Left ventricle myocardium inferior (tissue), 1 donor: Measurements from ENCODE around the gene NSMCE1. TPM values are rescaled to one million over a fixed set of nuclear protein-coding genes. Genes with fewer than 3 reads are reported as not detected.

Source experiments
- DNase-seq: peaks from one replicate; pipeline ENCODE4 v3.0.0-alpha.2; 2020
- H3K27ac ChIP-seq: fragments of 200-600 bp; replicated peaks from 2 replicates; pipeline ENCODE4 v1.8.0; 2021
- H3K27me3 ChIP-seq: fragments of 200-600 bp; 2 replicates; pipeline ENCODE4 v1.8.0; 2021; ENCODE audit warnings: low read depth
- H3K36me3 ChIP-seq: fragments of 200-600 bp; 2 replicates; pipeline ENCODE4 v1.8.0; 2021
- H3K4me1 ChIP-seq: fragments of 200-600 bp; 2 replicates; pipeline ENCODE4 v1.8.0; 2021
- H3K4me3 ChIP-seq: fragments of 200-600 bp; 2 replicates; pipeline ENCODE4 v1.8.0; 2021; ENCODE audit warnings: mild to moderate bottlenecking, moderate library complexity
- H3K9me3 ChIP-seq: fragments of 200-600 bp; replicated peaks from 2 replicates; pipeline ENCODE4 v1.8.0; 2021
- CTCF ChIP-seq: fragments of 200-600 bp; IDR thresholded peaks from 2 replicates; pipeline ENCODE4 v1.8.0; 2021; ENCODE audit warnings: antibody characterized with exemption, mild to moderate bottlenecking, borderline replicate concordance
- intact Hi-C: fragments of 100-400 bp; cut with micrococcal nuclease; formaldehyde crosslinking; loops from one replicate; pipeline ENCODE4 v1.11.0; 2022
- total RNA-seq: library from RNA; stranded (reverse); fragmentation: NEBNext Ultra II Directional; extraction: Animal tissue kit (Norgen Biotek cat#: 25700); gene quantifications from one replicate; pipeline ENCODE4 v1.2.1, GENCODE V29; 2021
- donor health status: DM: no; HTN: yes; CAD: no; lungs with severe emphysema.

Gene NSMCE1
- total RNA-seq, 1 donor from 2014 or later: 38.6 TPM

- peaks cover 75% of the 10 kb centered on the region for H3K27me3 ChIP-seq
- H3K36me3 ChIP-seq: no peaks in the 10 kb centered on the region
- H3K9me3 ChIP-seq: no peaks in the 10 kb centered on the region
- H3K4me1 ChIP-seq: peaks cover 72% of the 10 kb centered on the region
- no peak for TF ChIP-seq CTCF
- peak overlapping the region; percentile 97 for H3K27ac ChIP-seq
- intact Hi-C loops: no loop called here
- H3K4me3 ChIP-seq: peak overlapping the region; percentile 88
- DNase-seq: peak; percentile 27
Observed at GRCh38 chr16:27315333-27316037, 46.9 kb upstream of the NSMCE1 start.

DNA sequence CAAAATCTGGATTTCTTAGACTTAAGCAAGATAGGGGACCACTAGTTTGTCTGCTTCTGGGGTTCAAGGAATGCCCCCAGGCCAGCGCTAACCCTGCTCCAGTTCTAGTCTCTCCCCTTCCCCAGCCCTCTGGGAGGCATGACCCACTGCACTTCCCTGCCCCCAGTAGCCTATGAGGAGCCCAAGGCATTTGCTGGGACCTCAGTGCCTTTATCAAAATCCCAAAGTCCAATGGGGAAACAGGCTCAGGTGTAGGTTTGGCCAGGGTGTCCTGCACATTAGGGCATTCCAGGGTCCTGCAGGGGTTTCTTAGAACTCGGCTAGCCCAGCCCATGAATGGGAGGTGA lies 46.4 kb upstream of the NSMCE1 start:
- no peaks in the 10 kb centered on the region for H3K9me3 ChIP-seq
- peak overlapping the region; percentile 88 for H3K4me3 ChIP-seq
- peak overlapping the region; percentile 97 for H3K27ac ChIP-seq
- TF ChIP-seq CTCF: no peak
- no peak for DNase-seq
- intact Hi-C loops: no loop called here
- no peaks in the 10 kb centered on the region for H3K36me3 ChIP-seq
- peaks cover 69% of the 10 kb centered on the region for H3K4me1 ChIP-seq
- H3K27me3 ChIP-seq: peaks cover 74% of the 10 kb centered on the region

- Histone ChIP-seq H3K4me1 (peaks cover 63% of the 10 kb centered on the region), H3K36me3 (no peaks in the 10 kb centered on the region), H3K27me3 (peaks cover 67% of the 10 kb centered on the region), H3K4me3 (peak overlapping the region; percentile 88), H3K27ac (peak overlapping the region; percentile 97), H3K9me3 (no peaks in the 10 kb centered on the region)
- intact Hi-C loops: no loop called here
- peak; percentile 36 for DNase-seq
- no peak for TF ChIP-seq CTCF
Observed at GRCh38 chr16:27314161-27314723, 45.7 kb upstream of the NSMCE1 start.

GRCh38 chr16:27313422-27314160 lies 45.0 kb upstream of the NSMCE1 start, which contains the start of gene IL4R:
TSS of gene IL4R (plus strand) at chr16:27313974. CDS start at chr16:27340204, 26,230 bp downstream.
- H3K9me3 ChIP-seq: peaks cover 4% of the 10 kb centered on the region
- H3K4me3 ChIP-seq: peak within 1 kb of the TSS; percentile 88
- H3K27me3 ChIP-seq: peaks cover 61% of the 10 kb centered on the region
- no peaks in the 10 kb centered on the region for H3K36me3 ChIP-seq
- DNase-seq: peak; percentile 74
- no peak for TF ChIP-seq CTCF
- intact Hi-C loops: no loop called here
- peak within 1 kb of the TSS; percentile 97 for H3K27ac ChIP-seq
- H3K4me1 ChIP-seq: peaks cover 56% of the 10 kb centered on the region

DNA sequence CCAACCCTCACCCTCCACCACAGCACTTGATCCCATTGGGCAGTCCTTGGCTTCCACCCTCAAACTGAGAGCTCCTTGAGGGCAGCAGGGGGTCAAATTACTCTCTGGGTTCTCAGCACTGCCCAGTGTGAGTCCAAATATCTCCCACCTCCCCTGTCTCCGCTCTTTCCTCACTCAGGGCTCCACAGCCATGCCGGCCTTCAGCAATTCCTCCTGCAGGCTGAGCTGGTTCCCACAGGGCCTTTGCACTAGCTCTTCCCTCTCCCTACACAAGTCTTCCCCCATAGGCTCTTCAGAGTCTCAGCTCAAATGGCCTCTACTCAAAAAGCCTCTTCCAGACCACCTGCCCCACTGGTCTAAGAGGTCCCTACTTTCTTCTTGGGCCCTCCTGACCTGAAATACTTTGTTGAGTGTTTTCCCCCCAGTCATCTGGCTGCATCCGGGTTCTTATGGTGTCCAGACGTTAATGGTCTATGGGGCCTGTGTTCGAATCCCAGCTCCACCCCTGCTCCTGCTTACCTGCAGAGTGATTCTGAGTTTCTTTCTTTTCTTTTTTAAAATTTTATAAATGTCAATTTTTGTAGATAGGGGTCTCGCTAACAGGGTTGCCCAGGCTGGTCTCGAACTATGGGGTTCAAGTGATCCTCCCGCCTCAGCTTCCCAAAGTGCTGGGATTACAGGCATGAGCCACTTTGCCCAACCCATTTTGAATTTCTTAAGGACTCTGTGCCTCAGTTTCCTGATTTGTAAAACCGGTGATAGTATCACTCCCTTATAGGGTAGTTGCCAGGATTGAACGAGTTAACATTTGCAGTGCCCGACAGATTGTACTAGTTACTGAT lies 44.2 kb upstream of the NSMCE1 start:
- peaks cover 53% of the 10 kb centered on the region for H3K27me3 ChIP-seq
- intact Hi-C loops: no loop called here
- no peaks in the 10 kb centered on the region for H3K36me3 ChIP-seq
- H3K4me1 ChIP-seq: peaks cover 48% of the 10 kb centered on the region
- H3K9me3 ChIP-seq: peaks cover 4% of the 10 kb centered on the region
- peak overlapping the region; percentile 97 for H3K27ac ChIP-seq
- no peak for DNase-seq
- TF ChIP-seq CTCF: no peak
- H3K4me3 ChIP-seq: peak overlapping the region; percentile 88
